K562 (cell line): ENCODE results near the gene CENPH. TPM values are rescaled to one million over a fixed set of nuclear protein-coding genes. Genes with fewer than 3 reads are reported as not detected.

Experiments used
- CCNT2 ChIP-seq: IDR thresholded peaks from 2 replicates; pipeline ENCODE4 v1.6.1; 2011; ENCODE audit warnings: borderline replicate concordance, low read depth, mild to moderate bottlenecking, moderate library complexity, mixed read lengths, low read length; ENCODE audit not compliant: insufficient read length; ENCODE audit errors: extremely low read depth
- DMBX1 ChIP-seq: fragments of 250-450 bp; sonication (Bioruptor Pico); IDR thresholded peaks from 2 replicates; pipeline ENCODE4 v1.8.0; 2022; ENCODE audit warnings: inconsistent platforms, mild to moderate bottlenecking, moderate library complexity, borderline replicate concordance
- FOXA1 ChIP-seq: fragments of 450-650 bp; IDR thresholded peaks from 2 replicates; pipeline ENCODE4 v1.6.1; 2016; ENCODE audit warnings: mild to moderate bottlenecking, borderline replicate concordance
- HIVEP1 ChIP-seq: fragments of 250-450 bp; sonication (Bioruptor Pico); IDR thresholded peaks from 2 replicates; pipeline ENCODE4 v1.4.0; 2020; ENCODE audit warnings: mild to moderate bottlenecking
- KAT8 ChIP-seq: fragments of 450-650 bp; IDR thresholded peaks from 2 replicates; pipeline ENCODE4 v1.6.1; 2016; ENCODE audit warnings: low read depth, mild to moderate bottlenecking
- MAFF ChIP-seq: IDR thresholded peaks from 2 replicates; pipeline ENCODE4 v1.6.1; 2012; ENCODE audit warnings: low read length, improper control_type of control experiment
- NR1H2 ChIP-seq: sonication (generic); formaldehyde crosslinking; IDR thresholded peaks from 2 replicates; pipeline ENCODE4 v1.4.0; 2020; ENCODE audit warnings: mild to moderate bottlenecking, missing genetic modification reagents
- RBM15 ChIP-seq: fragments of 200-400 bp; formaldehyde crosslinking; IDR thresholded peaks from 2 replicates; pipeline ENCODE4 v1.6.1; 2018; ENCODE audit warnings: mild to moderate bottlenecking, low read length, moderate library complexity; ENCODE audit not compliant: insufficient read depth
- RBM39 ChIP-seq: fragments of 200-400 bp; formaldehyde crosslinking; optimal IDR thresholded peaks from 2 replicates; pipeline ENCODE3; 2018; ENCODE audit warnings: low read depth, low read length
- SMARCA4 ChIP-seq: fragments of 450-650 bp; IDR thresholded peaks from 2 replicates; pipeline ENCODE4 v1.6.1; 2016
- SRSF9 ChIP-seq: fragments of 200-400 bp; formaldehyde crosslinking; IDR thresholded peaks from 2 replicates; pipeline ENCODE4 v1.6.1; 2017; ENCODE audit warnings: low read depth, low read length, borderline replicate concordance
- ZBTB8A ChIP-seq: fragments of 450-650 bp; IDR thresholded peaks from 2 replicates; pipeline ENCODE4 v1.6.1; 2018; ENCODE audit warnings: mild to moderate bottlenecking, moderate library complexity; ENCODE audit not compliant: partially characterized antibody
- ZC3H11A ChIP-seq: IDR thresholded peaks from 2 replicates; pipeline ENCODE4 v1.6.1; 2012; ENCODE audit warnings: low read depth, low read length, improper control_type of control experiment
- ZNF124 ChIP-seq: sonication (generic); formaldehyde crosslinking; IDR thresholded peaks from 2 replicates; pipeline ENCODE4 v1.8.1; 2022; ENCODE audit warnings: missing genetic modification reagents
- ZNF133 ChIP-seq: fragments of 250-450 bp; sonication (Bioruptor Pico); IDR thresholded peaks from 2 replicates; pipeline ENCODE4 v1.4.0; 2020; ENCODE audit warnings: mild to moderate bottlenecking
- ZNF408 ChIP-seq: fragments of 250-450 bp; sonication (Bioruptor Pico); IDR thresholded peaks from 2 replicates; pipeline ENCODE4 v1.4.0; 2020; ENCODE audit warnings: low read depth, mild to moderate bottlenecking, moderate library complexity
- polyA plus RNA-seq, 8 experiments: library from polyadenylated mRNA; depleted of rRNA in 4 of 8; stranded (reverse) in 5 of 8; unstranded in 3 of 8; fragments of >200 nt; fragmentation: Nextera tagmentation in 2 of 8; fragmentation: Illumina TruSeq in 1 of 8; extraction: Ambion mirVana in 2 of 8; extraction: Trizol in 1 of 8; gene quantifications; 2 replicates each; pipeline versions ENCODE4 v1.2.1 to v1.2.3, GENCODE V29; 2011 to 2014; ENCODE audit warnings: inconsistent platforms in 1 of 8, missing spikeins in 1 of 8
- total RNA-seq, 7 experiments: library from RNA; depleted of rRNA in 6 of 7; stranded (reverse); fragments of >200 nt in 6 of 7; fragmentation: Illumina TruSeq in 2 of 7; extraction: Trizol in 2 of 7; gene quantifications; 2 replicates each; pipeline versions ENCODE4 v1.2.1 to v1.2.3, GENCODE V29; 2011 to 2021; ENCODE audit warnings: low replicate concordance in 1 of 7
- TF ChIP-seq, protein P1 (sequence below): fragments of 250-450 bp; sonication (Bioruptor Pico); IDR thresholded peaks from 2 replicates; pipeline ENCODE4 v1.5.0; 2020; ENCODE audit warnings: mild to moderate bottlenecking
- TF ChIP-seq, protein P2 (sequence below), 2 experiments: fragments of 250-450 bp in 1 of 2; fragments of 450-650 bp in 1 of 2; sonication (Bioruptor Pico) in 1 of 2; IDR thresholded peaks; 2 replicates each; pipeline versions ENCODE4 v1.6.1 to v1.8.0; 2016 to 2021; ENCODE audit warnings: mild to moderate bottlenecking in 2 of 2, moderate library complexity in 2 of 2, missing compliant biosample characterization in 1 of 2, missing genetic modification characterization in 1 of 2
- TF ChIP-seq, protein P3 (sequence below): fragments of 450-650 bp; IDR thresholded peaks from 2 replicates; pipeline ENCODE4 v1.6.1; 2016; ENCODE audit warnings: missing biosample characterization, missing genetic modification characterization
- TF ChIP-seq, protein P4 (sequence below): fragments of 450-650 bp; IDR thresholded peaks from 2 replicates; pipeline ENCODE4 v1.6.1; 2016

The CENPH gene
- total and polyA plus RNA-seq, 9 of the 15 experiments (the other 6 are each of a cell fraction or from before 2014, with no cell fraction given): 10.5 to 124 (median 74.9) TPM

DNA sequence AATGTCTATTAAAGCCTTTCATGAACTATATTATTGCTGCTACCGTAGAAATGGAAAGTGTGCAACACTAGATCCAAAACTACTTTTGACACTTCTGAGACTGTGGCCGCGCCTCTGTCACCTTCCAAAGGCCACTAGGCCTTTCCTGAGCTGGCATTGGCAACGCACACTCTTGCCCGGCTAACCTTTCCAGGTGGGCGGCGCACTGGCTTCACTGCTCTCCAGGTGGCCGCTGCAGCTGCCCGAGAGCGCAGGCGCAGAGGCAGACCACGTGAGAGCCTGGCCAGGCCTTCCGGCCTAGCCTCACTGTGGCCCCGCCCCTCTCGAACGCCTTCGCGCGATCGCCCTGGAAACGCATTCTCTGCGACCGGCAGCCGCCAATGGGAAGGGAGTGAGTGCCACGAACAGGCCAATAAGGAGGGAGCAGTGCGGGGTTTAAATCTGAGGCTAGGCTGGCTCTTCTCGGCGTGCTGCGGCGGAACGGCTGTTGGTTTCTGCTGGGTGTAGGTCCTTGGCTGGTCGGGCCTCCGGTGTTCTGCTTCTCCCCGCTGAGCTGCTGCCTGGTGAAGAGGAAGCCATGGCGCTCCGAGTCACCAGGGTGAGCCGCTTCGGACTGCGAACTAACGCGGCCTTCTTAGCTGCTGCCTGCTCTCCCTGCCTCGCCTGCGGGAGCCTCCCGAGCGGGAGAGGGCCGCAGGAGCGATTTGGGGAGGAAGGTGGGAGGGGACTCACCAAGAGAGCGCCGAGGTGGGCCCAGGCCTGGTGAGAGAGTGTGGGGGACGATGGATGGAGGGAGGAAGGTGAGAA is 22.5 kb upstream of the CENPH start, which contains the start of gene CCNB1 (continued):
- TF ChIP-seq, protein P1, sequence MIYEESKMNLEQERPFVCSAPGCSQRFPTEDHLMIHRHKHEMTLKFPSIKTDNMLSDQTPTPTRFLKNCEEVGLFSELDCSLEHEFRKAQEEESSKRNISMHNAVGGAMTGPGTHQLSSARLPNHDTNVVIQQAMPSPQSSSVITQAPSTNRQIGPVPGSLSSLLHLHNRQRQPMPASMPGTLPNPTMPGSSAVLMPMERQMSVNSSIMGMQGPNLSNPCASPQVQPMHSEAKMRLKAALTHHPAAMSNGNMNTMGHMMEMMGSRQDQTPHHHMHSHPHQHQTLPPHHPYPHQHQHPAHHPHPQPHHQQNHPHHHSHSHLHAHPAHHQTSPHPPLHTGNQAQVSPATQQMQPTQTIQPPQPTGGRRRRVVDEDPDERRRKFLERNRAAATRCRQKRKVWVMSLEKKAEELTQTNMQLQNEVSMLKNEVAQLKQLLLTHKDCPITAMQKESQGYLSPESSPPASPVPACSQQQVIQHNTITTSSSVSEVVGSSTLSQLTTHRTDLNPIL (CRISPR knock-in tag): no peak
- TF ChIP-seq MAFF (no peak), ZBTB8A (no peak), HIVEP1 (no peak), ZNF124 (CRISPR knock-in tag) (no peak), ZC3H11A (no peak), DMBX1 (CRISPR knock-in tag) (no peak), RBM39 (no peak), SRSF9 (no peak), KAT8 (no peak), RBM15 (no peak), CCNT2 (no peak), ZNF133 (CRISPR knock-in tag) (no peak), ZNF408 (CRISPR knock-in tag) (no peak), NR1H2 (CRISPR knock-in tag) (no peak), SMARCA4 (no peak), FOXA1 (no peak)
- TF ChIP-seq, protein P2, sequence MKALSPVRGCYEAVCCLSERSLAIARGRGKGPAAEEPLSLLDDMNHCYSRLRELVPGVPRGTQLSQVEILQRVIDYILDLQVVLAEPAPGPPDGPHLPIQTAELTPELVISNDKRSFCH (CRISPR knock-in tag; IDR thresholded peaks at IDR 0.05): no peak
- TF ChIP-seq, protein P2 (tag; IDR thresholded peaks at IDR 0.05): no peak
- TF ChIP-seq, protein P3, sequence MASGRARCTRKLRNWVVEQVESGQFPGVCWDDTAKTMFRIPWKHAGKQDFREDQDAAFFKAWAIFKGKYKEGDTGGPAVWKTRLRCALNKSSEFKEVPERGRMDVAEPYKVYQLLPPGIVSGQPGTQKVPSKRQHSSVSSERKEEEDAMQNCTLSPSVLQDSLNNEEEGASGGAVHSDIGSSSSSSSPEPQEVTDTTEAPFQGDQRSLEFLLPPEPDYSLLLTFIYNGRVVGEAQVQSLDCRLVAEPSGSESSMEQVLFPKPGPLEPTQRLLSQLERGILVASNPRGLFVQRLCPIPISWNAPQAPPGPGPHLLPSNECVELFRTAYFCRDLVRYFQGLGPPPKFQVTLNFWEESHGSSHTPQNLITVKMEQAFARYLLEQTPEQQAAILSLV (tag): no peak
- TF ChIP-seq, protein P4, sequence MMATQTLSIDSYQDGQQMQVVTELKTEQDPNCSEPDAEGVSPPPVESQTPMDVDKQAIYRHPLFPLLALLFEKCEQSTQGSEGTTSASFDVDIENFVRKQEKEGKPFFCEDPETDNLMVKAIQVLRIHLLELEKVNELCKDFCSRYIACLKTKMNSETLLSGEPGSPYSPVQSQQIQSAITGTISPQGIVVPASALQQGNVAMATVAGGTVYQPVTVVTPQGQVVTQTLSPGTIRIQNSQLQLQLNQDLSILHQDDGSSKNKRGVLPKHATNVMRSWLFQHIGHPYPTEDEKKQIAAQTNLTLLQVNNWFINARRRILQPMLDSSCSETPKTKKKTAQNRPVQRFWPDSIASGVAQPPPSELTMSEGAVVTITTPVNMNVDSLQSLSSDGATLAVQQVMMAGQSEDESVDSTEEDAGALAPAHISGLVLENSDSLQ: peak; percentile 13; the same call in 1 of the 2 replicates
